AG08395 (cell line): ENCODE data around the gene EPHX1.
"Not testable (repeated sequence)": the region's sequence is repeated elsewhere in the genome, so short reads cannot be mapped to it uniquely, and the experiment has no call there.

Source experiments
- DNase-seq: peaks from one replicate; pipeline ENCODE4 v3.0.0; 2012; ENCODE audit warnings: mixed read lengths, low spot score

Gene EPHX1

GRCh38 chr1:225881081-225881958 is 71.4 kb downstream of the EPHX1 start:
- peak; percentile 70 for DNase-seq

- peak; percentile 98 for DNase-seq
Observed at GRCh38 chr1:225881959-225882693, 72.2 kb downstream of the EPHX1 start, which contains the start of gene TMEM63A. Gene TMEM63A (minus strand): TSS chr1:225882380. CDS start chr1:225877580, 4,800 bp downstream.

- peak; percentile 69 for DNase-seq
Observed at GRCh38 chr1:225882694-225883615, 73.0 kb downstream of the EPHX1 start.

- no peak for DNase-seq
Observed at GRCh38 chr1:225883616-225884265, 73.8 kb downstream of the EPHX1 start.

GRCh38 chr1:225885336-225885735 is 75.4 kb downstream of the EPHX1 start:
- DNase-seq: no peak

DNA sequence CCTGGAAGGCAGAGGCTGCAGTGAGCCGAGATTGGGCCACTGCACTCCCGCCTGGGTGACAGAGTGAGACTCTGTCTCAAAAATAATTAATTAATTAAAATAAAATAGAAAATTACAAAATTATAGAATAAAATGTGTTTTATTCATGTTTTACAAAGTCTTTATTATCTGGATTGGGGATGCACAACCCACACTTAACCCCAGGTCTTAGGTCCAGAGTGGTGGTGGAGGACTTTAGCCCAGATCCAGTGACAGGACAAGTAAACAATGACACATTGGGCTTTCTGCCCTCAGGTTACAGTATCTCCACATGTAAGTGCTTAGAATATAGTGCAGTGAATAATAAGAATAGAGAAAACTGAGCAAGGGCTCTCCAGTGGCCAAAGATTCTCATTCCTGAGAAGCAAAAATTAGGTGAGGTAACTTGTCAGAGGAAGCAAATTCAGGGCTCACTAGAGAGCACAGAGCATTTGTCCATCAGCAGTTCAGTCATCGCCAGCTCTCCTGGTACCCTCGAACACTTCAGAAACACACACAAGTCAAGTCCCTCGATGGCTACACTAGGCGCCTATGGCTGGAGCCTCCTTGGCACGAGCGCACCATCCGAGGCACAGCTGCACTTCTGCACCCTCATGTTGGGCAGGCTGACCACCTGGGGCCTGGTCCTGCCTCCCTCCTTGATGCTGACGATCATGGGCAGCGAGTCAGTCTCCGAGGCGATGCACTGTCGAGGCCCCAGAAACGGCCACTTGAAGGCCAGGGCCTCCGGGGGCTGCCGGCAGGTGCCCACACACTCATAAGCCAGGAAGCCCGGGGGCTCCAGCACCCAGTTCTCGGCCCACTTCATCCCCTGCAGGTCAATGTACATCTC is 76.5 kb downstream of the EPHX1 start:
- DNase-seq: no peak

- no peak for DNase-seq
Observed at GRCh38 chr1:225887030-225887314, 77.0 kb downstream of the EPHX1 start.

DNA sequence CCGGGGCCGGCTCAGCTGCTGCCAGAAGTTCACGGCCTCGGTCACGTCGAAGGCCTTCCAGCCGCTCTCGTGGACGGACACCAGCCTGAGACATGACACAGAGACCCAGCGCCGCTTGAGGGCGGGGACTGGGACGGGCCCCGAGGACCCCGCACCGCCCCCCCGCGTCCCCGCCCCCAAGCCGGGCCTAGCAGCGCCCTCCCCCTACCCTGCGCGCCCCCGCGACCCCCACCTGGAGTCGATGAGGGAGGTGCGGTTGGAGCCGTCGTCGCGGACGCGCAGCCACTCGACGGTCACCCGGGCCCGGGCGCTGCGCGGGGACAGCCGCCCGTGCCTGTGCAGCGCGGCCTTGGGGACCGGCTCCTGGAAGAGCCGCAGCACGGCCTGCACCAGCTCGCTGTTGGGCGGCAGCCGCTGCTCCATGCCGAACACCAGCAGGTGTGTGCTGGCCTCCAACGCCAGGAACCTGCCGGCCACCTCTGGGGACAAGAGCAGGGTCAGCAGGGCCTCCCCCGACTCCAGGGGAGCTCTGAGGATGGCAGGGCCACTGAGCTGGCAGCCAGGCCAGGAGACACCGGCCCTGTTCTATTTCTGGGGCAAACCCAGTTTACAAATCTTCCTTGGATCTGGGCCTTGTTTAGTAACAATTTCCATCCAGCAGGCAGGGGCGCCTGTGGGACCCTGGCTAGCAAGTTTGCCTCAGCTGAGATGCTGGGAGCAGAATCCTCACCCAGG is 77.8 kb downstream of the EPHX1 start:
- not testable (repeated sequence) for DNase-seq

DNA sequence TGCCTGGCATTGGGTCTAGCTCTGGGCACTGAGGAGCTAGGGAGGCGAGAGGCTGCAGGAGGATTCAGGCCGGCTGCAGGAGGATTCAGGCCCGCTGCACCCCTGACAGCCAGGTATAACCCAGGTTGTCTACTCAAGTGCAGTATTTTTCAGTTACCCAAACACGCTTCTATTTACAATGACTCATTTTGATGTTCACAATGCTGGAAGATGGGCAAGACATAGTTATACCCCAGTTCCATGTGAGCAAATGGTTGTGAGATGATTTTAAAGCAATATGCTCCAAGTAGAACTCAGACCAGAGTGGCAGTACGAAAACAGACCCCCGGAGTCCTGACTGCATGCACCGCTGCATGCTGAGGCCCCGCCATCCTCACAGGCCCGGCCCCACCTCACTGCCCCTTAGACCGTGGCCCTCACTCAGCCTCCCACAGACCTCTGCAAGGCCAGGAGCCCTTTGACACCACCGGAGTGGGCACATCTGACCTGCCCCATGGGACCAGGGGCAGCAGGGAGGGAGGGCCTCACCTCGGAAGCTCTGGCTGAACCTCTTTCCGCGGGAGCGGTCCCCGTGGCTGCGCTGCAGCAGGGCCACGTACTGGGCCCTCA is 78.5 kb downstream of the EPHX1 start:
- no peak for DNase-seq

GRCh38 chr1:225888898-225889601 is 79.1 kb downstream of the EPHX1 start, which contains the start of gene LEFTY1:
Gene LEFTY1 (minus strand): TSS chr1:225889146. CDS start chr1:225889066, 80 bp downstream.
- DNase-seq: no peak

GRCh38 chr1:225889743-225890142 is 79.8 kb downstream of the EPHX1 start:
- no peak for DNase-seq

- DNase-seq: no peak
Observed at GRCh38 chr1:225890346-225891228, 80.7 kb downstream of the EPHX1 start.

DNA sequence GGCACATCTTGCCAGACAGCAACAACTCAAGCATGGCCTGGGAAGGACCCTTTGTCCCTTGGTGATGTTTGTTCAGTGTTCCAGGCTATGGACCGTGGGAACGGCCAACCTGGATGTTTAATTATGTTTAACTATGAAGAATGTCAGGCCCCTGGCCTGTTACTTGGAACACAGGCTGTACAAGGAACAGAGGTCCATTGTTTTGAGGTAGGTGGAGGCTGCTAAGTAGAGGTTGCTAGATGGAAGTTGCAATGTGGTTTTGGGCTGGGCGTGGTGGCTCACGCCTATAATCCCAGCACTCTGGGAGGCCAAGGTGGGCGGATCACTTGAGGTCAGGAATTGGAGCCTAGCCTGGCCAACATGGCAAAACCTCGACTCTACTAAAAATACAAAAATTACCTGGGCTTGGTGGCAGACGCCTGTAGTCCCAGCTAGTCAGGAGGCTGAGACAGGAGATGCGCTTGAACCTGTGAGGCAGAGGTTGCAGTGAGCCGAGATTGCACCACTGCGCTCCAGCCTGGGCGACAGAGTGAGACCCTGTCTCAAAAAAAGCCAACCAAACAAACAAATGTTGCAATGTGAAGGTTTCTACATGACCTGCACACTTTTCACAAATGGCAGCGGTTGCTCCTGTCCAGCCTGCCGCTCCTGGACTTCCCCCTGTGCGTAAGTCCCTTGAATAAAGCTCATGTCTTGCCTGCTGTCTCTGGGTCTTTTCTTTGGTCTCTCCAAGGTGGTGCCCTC is 81.5 kb downstream of the EPHX1 start:
- DNase-seq: no peak

- no peak for DNase-seq
Observed at GRCh38 chr1:225892307-225892706, 82.4 kb downstream of the EPHX1 start.
